MCF 10A (cell line): ENCODE results near the gene CCDC181. TPM values are rescaled to one million over a fixed set of nuclear protein-coding genes. Genes with fewer than 3 reads are reported as not detected.

ENCODE experiments used
- BruUV-seq: library from RNA; stranded (reverse); fragments of 400-500 nt; replicated peaks from 2 replicates; lab custom pipeline; 2021; lab: Mats Ljungman, UMichigan
- CTCF ChIA-PET: fragments of 300-600 bp; sonication (Branson Sonifier 250); formaldehyde crosslinking; extraction: SDS; loops from one replicate; lab custom pipeline; 2021; ENCODE audit warnings: antibody characterized with exemption, inconsistent platforms; lab: Yijun Ruan, JAX
- POLR2A ChIA-PET: fragments of 300-600, 350-650 bp; sonication (Branson Sonifier 250); formaldehyde crosslinking; extraction: SDS; loops from one replicate; lab custom pipeline; 2020; ENCODE audit warnings: antibody characterized with exemption, inconsistent platforms; lab: Yijun Ruan, JAX
- DNase-seq: peaks from one replicate; pipeline ENCODE4 v3.0.0-alpha.2; 2018; ENCODE audit not compliant: unreplicated experiment
- H3K27ac Mint-ChIP-seq: one replicate; pipeline ENCODE4 v1.8.0; 2022; ENCODE audit warnings: mild to moderate bottlenecking, low read depth, mixed read lengths; ENCODE audit not compliant: unreplicated experiment
- H3K27me3 Mint-ChIP-seq: one replicate; pipeline ENCODE4 v1.8.0; 2022; ENCODE audit warnings: mixed read lengths; ENCODE audit not compliant: insufficient read depth, unreplicated experiment
- H3K36me3 Mint-ChIP-seq: one replicate; pipeline ENCODE4 v1.8.0; 2022; ENCODE audit warnings: mild to moderate bottlenecking, moderate library complexity, mixed read lengths; ENCODE audit not compliant: insufficient read depth, unreplicated experiment
- H3K4me1 Mint-ChIP-seq: one replicate; pipeline ENCODE4 v1.8.0; 2022; ENCODE audit warnings: mixed read lengths; ENCODE audit not compliant: insufficient read depth, unreplicated experiment
- H3K4me3 Mint-ChIP-seq: one replicate; pipeline ENCODE4 v1.8.0; 2022; ENCODE audit warnings: mild to moderate bottlenecking, moderate library complexity, mixed read lengths; ENCODE audit not compliant: unreplicated experiment
- H3K9me3 Mint-ChIP-seq: one replicate; pipeline ENCODE4 v1.8.0; 2022; ENCODE audit warnings: mixed read lengths; ENCODE audit not compliant: unreplicated experiment
- intact Hi-C: fragments of 100-400 bp; cut with micrococcal nuclease; formaldehyde crosslinking; loops from 2 replicates; pipeline ENCODE4 v1.14.1; 2022
- total RNA-seq: library from RNA; stranded (reverse); gene quantifications from 2 replicates; pipeline ENCODE4 v1.2.3, GENCODE V29; 2022
- TF ChIP-seq, protein P1 (sequence below): fragments of 200-600 bp; IDR thresholded peaks from one replicate; pipeline ENCODE4 v1.8.0; 2022; ENCODE audit warnings: antibody characterized with exemption, mild to moderate bottlenecking; ENCODE audit not compliant: unreplicated experiment

The CCDC181 gene
- total RNA-seq, 1 experiment from 2014 or later: not detected

DNA sequence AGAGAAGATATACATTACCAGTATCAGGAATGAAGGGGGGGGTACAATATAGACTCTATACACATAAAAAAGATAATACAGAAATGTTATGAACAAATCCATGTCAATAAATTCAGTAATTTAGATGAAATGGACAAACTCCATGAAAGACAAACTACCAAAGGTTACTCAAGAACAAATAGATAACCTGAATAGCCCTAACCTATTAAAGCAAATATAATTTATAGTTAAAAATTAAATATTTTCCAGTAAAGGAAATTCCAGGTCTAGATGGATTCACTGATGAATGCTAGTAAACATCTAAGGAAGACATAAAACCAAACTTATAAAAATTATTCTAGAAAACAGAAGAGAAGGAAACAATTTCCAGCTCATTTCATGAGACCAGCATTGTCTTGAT, 46.1 kb downstream of the CCDC181 start:
- Mint-ChIP-seq H3K4me1 (no peaks in the 10 kb centered on the region), H3K4me3 (no peak overlapping the region), H3K36me3 (peaks cover 34% of the 10 kb centered on the region), H3K9me3 (no peaks in the 10 kb centered on the region), H3K27ac (no peak overlapping the region), H3K27me3 (no peaks in the 10 kb centered on the region)
- TF ChIP-seq, protein P1, sequence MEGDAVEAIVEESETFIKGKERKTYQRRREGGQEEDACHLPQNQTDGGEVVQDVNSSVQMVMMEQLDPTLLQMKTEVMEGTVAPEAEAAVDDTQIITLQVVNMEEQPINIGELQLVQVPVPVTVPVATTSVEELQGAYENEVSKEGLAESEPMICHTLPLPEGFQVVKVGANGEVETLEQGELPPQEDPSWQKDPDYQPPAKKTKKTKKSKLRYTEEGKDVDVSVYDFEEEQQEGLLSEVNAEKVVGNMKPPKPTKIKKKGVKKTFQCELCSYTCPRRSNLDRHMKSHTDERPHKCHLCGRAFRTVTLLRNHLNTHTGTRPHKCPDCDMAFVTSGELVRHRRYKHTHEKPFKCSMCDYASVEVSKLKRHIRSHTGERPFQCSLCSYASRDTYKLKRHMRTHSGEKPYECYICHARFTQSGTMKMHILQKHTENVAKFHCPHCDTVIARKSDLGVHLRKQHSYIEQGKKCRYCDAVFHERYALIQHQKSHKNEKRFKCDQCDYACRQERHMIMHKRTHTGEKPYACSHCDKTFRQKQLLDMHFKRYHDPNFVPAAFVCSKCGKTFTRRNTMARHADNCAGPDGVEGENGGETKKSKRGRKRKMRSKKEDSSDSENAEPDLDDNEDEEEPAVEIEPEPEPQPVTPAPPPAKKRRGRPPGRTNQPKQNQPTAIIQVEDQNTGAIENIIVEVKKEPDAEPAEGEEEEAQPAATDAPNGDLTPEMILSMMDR: no peak
- CTCF ChIA-PET: interaction anchor here (0.6 to 0.7 kb wide), 2 partner anchors 98 to 701 kb away, joined by 3 to 4 read pairs; no protein-coding TSS in a partner anchor
- no TSS peak for BruUV-seq
- DNase-seq: no peak
- POLR2A ChIA-PET: no interaction called here
- intact Hi-C loops: no loop called here

DNA sequence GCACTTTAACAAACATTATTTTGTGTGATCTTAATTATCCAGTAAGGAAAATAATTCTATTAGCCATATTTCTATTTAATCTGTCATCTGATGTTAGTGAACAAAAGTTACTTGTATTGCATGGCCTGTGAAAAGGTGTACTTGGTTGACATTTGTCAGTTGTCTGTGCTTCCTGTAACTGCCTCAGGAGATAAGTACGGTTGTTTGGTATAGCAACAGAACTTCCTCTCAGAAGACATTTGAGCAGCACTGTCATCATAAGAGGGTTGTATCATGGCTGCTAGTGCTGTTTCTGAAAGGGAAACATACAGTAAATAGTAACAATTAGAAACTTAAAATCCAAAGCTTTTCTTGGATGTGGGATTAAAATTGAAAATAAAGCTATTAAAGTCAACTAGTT, 55.9 kb downstream of the CCDC181 start:
- DNase-seq: no peak
- H3K9me3 Mint-ChIP-seq: no peaks in the 10 kb centered on the region
- peaks cover 41% of the 10 kb centered on the region for H3K36me3 Mint-ChIP-seq
- no peak overlapping the region for H3K27ac Mint-ChIP-seq
- no peaks in the 10 kb centered on the region for H3K27me3 Mint-ChIP-seq
- TF ChIP-seq, protein P1: no peak
- ChIA-PET CTCF (interaction anchor here (0.7 to 1.9 kb wide), 3 partner anchors 23 to 768 kb away, joined by 3 to 10 read pairs (median 3); no protein-coding TSS in a partner anchor), POLR2A (interaction anchor here (0.6 to 1.1 kb wide), 7 partner anchors 11 to 865 kb away, joined by 3 to 4 read pairs (median 3); no protein-coding TSS in a partner anchor)
- BruUV-seq: no TSS peak
- no peak overlapping the region for H3K4me3 Mint-ChIP-seq
- peaks cover 13% of the 10 kb centered on the region for H3K4me1 Mint-ChIP-seq
- intact Hi-C loops: no loop called here

DNA sequence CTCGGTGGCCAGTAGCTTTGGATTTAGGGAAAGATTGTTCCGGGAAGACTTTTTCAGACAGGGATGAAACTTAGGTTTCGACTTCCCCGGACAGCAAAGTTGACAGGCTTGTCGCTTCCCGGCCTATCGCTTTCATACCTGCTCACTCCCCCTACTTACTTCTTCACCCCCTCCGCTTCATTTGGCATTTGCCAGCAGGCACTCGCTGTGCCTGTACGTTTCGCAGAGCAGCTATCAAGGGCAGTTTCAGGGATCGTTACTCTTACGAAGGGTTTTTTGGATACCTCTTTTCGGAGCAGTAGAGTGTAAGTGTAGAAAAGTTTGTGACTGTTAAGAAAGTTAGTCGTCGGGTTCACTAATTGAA, 58.9 kb downstream of the CCDC181 start:
- DNase-seq: no peak
- ChIA-PET POLR2A (interaction anchor here (0.6 to 4.0 kb wide), 35 partner anchors 9 to 1433 kb away, joined by 3 to 51 read pairs (median 5); partner anchors contain the start of genes ATP1B1, DCAF6, METTL18 and MPC2), CTCF (interaction anchor here (0.6 to 3.5 kb wide), 17 partner anchors 8 to 1134 kb away, joined by 3 to 16 read pairs (median 4); a partner anchor contains a TSS)
- TSS peak; percentile 48 for BruUV-seq
- intact Hi-C loops: loop anchor here (1.0 to 10.0 kb wide), 5 partner anchors 178 to 731 kb away; partner anchors contain the start of gene METTL18
- Mint-ChIP-seq H3K9me3 (no peaks in the 10 kb centered on the region), H3K4me3 (no peak overlapping the region), H3K27me3 (no peaks in the 10 kb centered on the region), H3K36me3 (peaks cover 26% of the 10 kb centered on the region), H3K27ac (no peak overlapping the region), H3K4me1 (peaks cover 21% of the 10 kb centered on the region)
- TF ChIP-seq, protein P1: no peak

DNA sequence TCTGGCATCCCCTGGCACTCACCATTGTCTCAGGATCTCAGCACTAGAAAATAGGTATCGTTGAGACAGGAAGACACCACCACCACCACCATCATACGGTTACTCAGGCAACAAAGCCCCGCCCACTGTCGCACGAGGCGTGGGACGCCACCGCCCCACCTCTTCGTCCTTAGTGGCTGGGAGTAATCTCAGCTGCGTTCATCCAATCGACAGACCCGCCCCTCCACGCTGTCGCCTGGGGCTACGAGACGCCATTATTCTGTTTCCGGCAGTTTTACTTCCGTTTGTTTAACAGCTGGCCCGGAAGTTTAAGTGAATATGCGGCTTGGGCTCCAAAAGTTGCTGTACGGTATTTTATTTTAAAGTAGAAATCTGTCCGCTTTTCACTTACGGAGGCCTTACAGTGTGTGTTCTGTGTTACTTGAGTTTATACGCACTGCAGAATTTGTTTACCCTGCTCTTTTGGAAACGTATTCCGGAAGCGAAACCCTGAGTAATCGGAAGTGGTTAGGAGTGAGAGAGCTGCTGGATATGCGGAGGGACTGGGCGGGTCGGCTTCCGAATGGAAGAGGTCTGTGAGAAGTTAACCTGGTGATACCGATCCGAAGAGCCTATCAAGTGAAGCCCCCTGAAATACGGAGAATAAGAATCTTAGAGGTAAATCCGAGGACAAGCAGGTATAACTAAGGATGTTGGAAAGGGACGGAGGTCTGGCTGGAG, 59.4 kb downstream of the CCDC181 start, which contains the start of the genes BLZF1 and NME7:
Gene BLZF1, plus strand, starts transcription at position 510 of the 720 bp plus-strand sequence. CDS start 1,328 bp downstream, outside the sequence.
Gene NME7, minus strand, starts transcription at position 112 of the 720 bp plus-strand sequence. Its CDS starts 87 bp downstream, at position 25.
- ChIA-PET CTCF (interaction anchor here (0.6 to 3.5 kb wide), 17 partner anchors 9 to 1134 kb away, joined by 3 to 16 read pairs (median 4); a partner anchor contains a TSS), POLR2A (interaction anchor here (0.6 to 4.0 kb wide), 43 partner anchors 10 to 1432 kb away, joined by 3 to 51 read pairs (median 5); partner anchors contain the start of genes ATP1B1, DCAF6, METTL18 and MPC2)
- TF ChIP-seq, protein P1: no peak
- Mint-ChIP-seq H3K27me3 (no peaks in the 10 kb centered on the region), H3K4me1 (peaks cover 24% of the 10 kb centered on the region), H3K4me3 (no peak within 1 kb of the TSS), H3K36me3 (peaks cover 20% of the 10 kb centered on the region), H3K9me3 (no peaks in the 10 kb centered on the region), H3K27ac (no peak within 1 kb of the TSS)
- intact Hi-C loops: loop anchor here (1.0 to 10.0 kb wide), 6 partner anchors 117 to 731 kb away; partner anchors contain the start of genes METTL18 and SLC19A2
- peak; percentile 99 for DNase-seq
- no TSS peak for BruUV-seq
